Measurements from ENCODE around the gene MAPK1.

DNA sequence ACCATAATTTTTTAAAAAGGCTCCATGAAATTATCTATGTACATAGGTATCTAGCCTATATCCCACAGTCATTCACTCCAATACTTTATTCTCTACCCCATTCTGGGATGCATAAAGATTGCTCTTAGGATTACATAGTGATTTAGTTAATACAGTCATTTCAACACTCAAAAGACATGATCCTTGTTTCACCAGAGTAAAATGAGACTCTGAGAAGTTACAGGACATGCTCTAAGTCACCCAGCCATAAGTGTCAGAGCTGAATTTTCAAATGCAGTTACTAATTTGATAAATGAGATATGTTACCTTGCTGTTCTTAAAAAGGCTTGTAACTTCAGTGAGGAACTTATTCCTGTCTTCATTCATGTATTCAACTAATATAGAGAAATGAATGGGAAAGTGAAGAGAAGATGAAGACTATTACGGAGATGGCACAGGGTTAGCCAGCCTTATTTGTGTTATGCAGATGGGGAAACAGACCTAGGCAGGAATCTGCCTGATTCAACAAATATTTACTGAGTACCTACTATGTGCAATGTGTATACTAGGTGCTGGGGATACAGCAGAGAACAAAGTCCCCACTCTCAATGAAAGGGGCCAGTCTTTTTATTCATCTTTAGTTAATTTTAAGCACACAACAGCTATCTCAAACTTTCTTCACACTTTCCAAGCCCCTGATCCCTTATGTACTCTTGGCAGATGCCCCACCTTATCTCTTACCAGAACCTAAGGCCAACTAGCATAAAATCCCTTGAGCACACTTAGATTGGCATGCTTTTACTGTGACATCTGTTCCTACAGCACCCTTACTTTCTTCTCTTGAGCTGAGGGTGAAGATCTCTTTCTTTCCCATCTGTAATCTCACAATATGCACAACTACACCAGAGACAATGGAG is 21.6 kb downstream of the MAPK1 start:
- TF ChIP-seq, protein P1, sequence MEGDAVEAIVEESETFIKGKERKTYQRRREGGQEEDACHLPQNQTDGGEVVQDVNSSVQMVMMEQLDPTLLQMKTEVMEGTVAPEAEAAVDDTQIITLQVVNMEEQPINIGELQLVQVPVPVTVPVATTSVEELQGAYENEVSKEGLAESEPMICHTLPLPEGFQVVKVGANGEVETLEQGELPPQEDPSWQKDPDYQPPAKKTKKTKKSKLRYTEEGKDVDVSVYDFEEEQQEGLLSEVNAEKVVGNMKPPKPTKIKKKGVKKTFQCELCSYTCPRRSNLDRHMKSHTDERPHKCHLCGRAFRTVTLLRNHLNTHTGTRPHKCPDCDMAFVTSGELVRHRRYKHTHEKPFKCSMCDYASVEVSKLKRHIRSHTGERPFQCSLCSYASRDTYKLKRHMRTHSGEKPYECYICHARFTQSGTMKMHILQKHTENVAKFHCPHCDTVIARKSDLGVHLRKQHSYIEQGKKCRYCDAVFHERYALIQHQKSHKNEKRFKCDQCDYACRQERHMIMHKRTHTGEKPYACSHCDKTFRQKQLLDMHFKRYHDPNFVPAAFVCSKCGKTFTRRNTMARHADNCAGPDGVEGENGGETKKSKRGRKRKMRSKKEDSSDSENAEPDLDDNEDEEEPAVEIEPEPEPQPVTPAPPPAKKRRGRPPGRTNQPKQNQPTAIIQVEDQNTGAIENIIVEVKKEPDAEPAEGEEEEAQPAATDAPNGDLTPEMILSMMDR (tag by site-specific recombination; IDR thresholded peaks at IDR 0.05): no peak
- TF ChIP-seq ZNF670 (tag by site-specific recombination; IDR thresholded peaks at IDR 0.05; ENCODE audit: low read depth): no peak
- TF ChIP-seq ZBTB8A (tag by site-specific recombination; IDR thresholded peaks at IDR 0.05): no peak
- no peak for TF ChIP-seq ZBTB7A (tag by site-specific recombination; IDR thresholded peaks at IDR 0.05; ENCODE audit: low read depth)
- TF ChIP-seq ZFHX2 (tag by site-specific recombination; conservative IDR thresholded peaks at IDR 0.05): no peak
- TF ChIP-seq, protein P2, sequence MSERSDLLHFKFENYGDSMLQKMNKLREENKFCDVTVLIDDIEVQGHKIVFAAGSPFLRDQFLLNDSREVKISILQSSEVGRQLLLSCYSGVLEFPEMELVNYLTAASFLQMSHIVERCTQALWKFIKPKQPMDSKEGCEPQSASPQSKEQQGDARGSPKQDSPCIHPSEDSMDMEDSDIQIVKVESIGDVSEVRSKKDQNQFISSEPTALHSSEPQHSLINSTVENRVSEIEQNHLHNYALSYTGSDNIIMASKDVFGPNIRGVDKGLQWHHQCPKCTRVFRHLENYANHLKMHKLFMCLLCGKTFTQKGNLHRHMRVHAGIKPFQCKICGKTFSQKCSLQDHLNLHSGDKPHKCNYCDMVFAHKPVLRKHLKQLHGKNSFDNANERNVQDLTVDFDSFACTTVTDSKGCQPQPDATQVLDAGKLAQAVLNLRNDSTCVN (tag by site-specific recombination; optimal IDR thresholded peaks at IDR 0.05): no peak

Measured in HEK293 (cell line).